CD14-positive monocyte (primary cell): ENCODE data around the gene ZNF700. TPM values are rescaled to one million over a fixed set of nuclear protein-coding genes. Genes with fewer than 3 reads are reported as not detected.
A peak's percentile ranks its signal among the peaks of the same experiment; 100 is the strongest.

Experiments
- DNase-seq, 3 donors: peaks; one replicate each; pipeline ENCODE4 v3.0.0-alpha.2; 2011 to 2022
- H2AFZ ChIP-seq: 2 replicates; pipeline ENCODE4 v1.6.0; 2012; ENCODE audit warnings: mild to moderate bottlenecking, low read depth, low read length, inconsistent platforms; ENCODE audit not compliant: insufficient read depth, poor library complexity, severe bottlenecking
- H3K27ac ChIP-seq, 2 donors: 1 replicate in 1 of 2; 2 replicates in 1 of 2; pipeline ENCODE4 v1.5.1; 2012 to 2013; ENCODE audit warnings: low read length in 2 of 2, control low read depth in 1 of 2, inconsistent platforms in 1 of 2, low read depth in 1 of 2, mild to moderate bottlenecking in 1 of 2
- H3K27me3 ChIP-seq, 2 donors: one replicate each; pipeline versions ENCODE4 v1.6.0 to v1.6.1; 2011 to 2013; ENCODE audit warnings: low read length in 2 of 2; ENCODE audit not compliant: control insufficient read depth in 2 of 2, insufficient read depth in 2 of 2
- H3K36me3 ChIP-seq, 2 donors: replicated peaks in 1 of 2; 1 replicate in 1 of 2; 2 replicates in 1 of 2; pipeline versions ENCODE4 v1.5.1 to v1.6.1; 2012 to 2013; ENCODE audit warnings: low read length in 2 of 2, control low read depth in 1 of 2, inconsistent platforms in 1 of 2, mild to moderate bottlenecking in 1 of 2; ENCODE audit not compliant: insufficient read depth in 2 of 2, control insufficient read depth in 1 of 2
- H3K4me1 ChIP-seq, 2 donors: 1 replicate in 1 of 2; 2 replicates in 1 of 2; pipeline versions ENCODE4 v1.5.1 to v1.6.1; 2012 to 2013; ENCODE audit warnings: low read length in 2 of 2, control low read depth in 1 of 2, inconsistent platforms in 1 of 2, mild to moderate bottlenecking in 1 of 2, moderate library complexity in 1 of 2; ENCODE audit not compliant: insufficient read depth in 2 of 2, control insufficient read depth in 1 of 2
- H3K4me2 ChIP-seq: replicated peaks from 2 replicates; pipeline ENCODE3; 2012; ENCODE audit warnings: low read length, moderate library complexity, mild to moderate bottlenecking; ENCODE audit not compliant: poor library complexity, severe bottlenecking; ENCODE audit errors: extremely low read depth
- H3K4me3 ChIP-seq, 3 experiments: fragments of 200-600 bp in 1 of 3; sonication (generic) in 1 of 3; replicated peaks in 1 of 3; 1 replicate in 2 of 3; 2 replicates in 1 of 3; pipeline ENCODE4 v1.5.1; 2011 to 2013; ENCODE audit warnings: low read length in 3 of 3, mild to moderate bottlenecking in 3 of 3, control low read depth in 2 of 3, low read depth in 2 of 3, inconsistent platforms in 1 of 3, moderate library complexity in 1 of 3
- H3K79me2 ChIP-seq: 2 replicates; pipeline ENCODE4 v1.6.0; 2012; ENCODE audit warnings: mild to moderate bottlenecking, control low read depth, inconsistent platforms, low read length, moderate library complexity; ENCODE audit not compliant: insufficient read depth
- H3K9ac ChIP-seq: 2 replicates; pipeline ENCODE4 v1.6.0; 2017; ENCODE audit warnings: low read length, mild to moderate bottlenecking; ENCODE audit not compliant: insufficient read depth, poor library complexity, severe bottlenecking
- H3K9me3 ChIP-seq, 2 donors: replicated peaks in 1 of 2; 1 replicate in 1 of 2; 2 replicates in 1 of 2; pipeline versions ENCODE4 v1.5.1 to v1.6.1; 2012 to 2013; ENCODE audit warnings: low read length in 2 of 2, control low read depth in 1 of 2; ENCODE audit not compliant: control insufficient read depth in 1 of 2, insufficient read depth in 1 of 2
- H4K20me1 ChIP-seq: 2 replicates; pipeline ENCODE4 v1.6.0; 2012; ENCODE audit warnings: mild to moderate bottlenecking, low read length, control low read depth, moderate library complexity; ENCODE audit not compliant: insufficient read depth
- H3K27ac Mint-ChIP-seq, 7 donors: one replicate each; pipeline ENCODE4 v1.8.0; 2020; ENCODE audit warnings: mild to moderate bottlenecking in 7 of 7, mixed read lengths in 7 of 7, moderate library complexity in 6 of 7, inconsistent platforms in 2 of 7
- H3K27me3 Mint-ChIP-seq, 3 donors: one replicate each; pipeline ENCODE4 v1.8.0; 2021 to 2022; ENCODE audit warnings: low read depth in 3 of 3, mild to moderate bottlenecking in 3 of 3, mixed read lengths in 3 of 3, moderate library complexity in 3 of 3, inconsistent platforms in 1 of 3
- H3K36me3 Mint-ChIP-seq, 2 donors: one replicate each; pipeline ENCODE4 v1.8.0; 2020; ENCODE audit warnings: mixed read lengths in 2 of 2, inconsistent platforms in 1 of 2, mild to moderate bottlenecking in 1 of 2
- H3K4me1 Mint-ChIP-seq: one replicate; pipeline ENCODE4 v1.8.0; 2020; ENCODE audit warnings: mild to moderate bottlenecking, mixed read lengths
- H3K4me3 Mint-ChIP-seq, 2 donors: one replicate each; pipeline ENCODE4 v1.8.0; 2020; ENCODE audit warnings: mild to moderate bottlenecking in 2 of 2, mixed read lengths in 2 of 2, moderate library complexity in 1 of 2
- H3K9me3 Mint-ChIP-seq, 7 donors: one replicate each; pipeline ENCODE4 v1.8.0; 2020 to 2022; ENCODE audit warnings: mixed read lengths in 7 of 7, mild to moderate bottlenecking in 6 of 7, moderate library complexity in 6 of 7, inconsistent platforms in 2 of 7
- WGBS: methylation state at CpG from one replicate; pipeline ENCODE4 v1.1.5; 2013; ENCODE audit warnings: missing lambda C conversion rate; ENCODE audit not compliant: insufficient coverage; 5-methylcytosine and 5-hydroxymethylcytosine counted together
- intact Hi-C, 2 donors: fragments of 100-400 bp; cut with micrococcal nuclease; formaldehyde crosslinking; loops; one replicate each; pipeline versions ENCODE4 v1.15.0 to v1.15.1; 2023
- polyA plus RNA-seq, 3 donors: library from polyadenylated mRNA; depleted of rRNA in 1 of 3; unstranded in 2 of 3; stranded (reverse) in 1 of 3; fragments of 300-500 nt in 2 of 3; fragments of >200 nt in 1 of 3; fragmentation: Illumina TruSeq in 2 of 3; gene quantifications; 1 replicate in 2 of 3; 2 replicates in 1 of 3; pipeline ENCODE4 v1.2.3, GENCODE V29; 2012 to 2021
- TF ChIP-seq, protein P1 (sequence below): fragments of 200-600 bp; IDR thresholded peaks from one replicate; pipeline ENCODE4 v1.8.0; 2022; ENCODE audit warnings: antibody characterized with exemption, mild to moderate bottlenecking

Gene ZNF700
- polyA plus RNA-seq, 3 donors, result 1.1 to 18.3 (median 1.2) TPM

DNA sequence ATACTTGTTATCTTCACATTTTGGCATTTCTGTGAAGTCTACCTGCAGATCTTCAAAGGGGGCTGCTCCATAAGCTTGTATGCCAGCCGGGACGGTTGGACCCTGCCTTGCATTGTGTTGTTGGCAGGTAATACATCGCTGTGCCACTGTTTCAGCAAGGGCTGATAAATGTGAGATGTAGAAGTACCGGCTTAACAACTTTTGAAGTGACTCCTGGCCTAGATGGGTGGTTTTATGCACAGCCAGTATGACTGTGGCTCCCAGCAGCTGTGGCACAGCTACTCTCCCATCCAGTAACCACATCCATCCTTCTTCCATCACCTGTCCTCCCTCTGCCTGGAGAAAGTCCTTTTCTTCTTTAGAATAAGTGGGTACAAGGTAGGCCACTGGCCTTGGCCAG, 19.7 kb downstream of the ZNF700 start:
- Mint-ChIP-seq H3K27me3 (no peaks in the 10 kb centered on the region), H3K27ac (no peak overlapping the region), H3K4me3 (no peak overlapping the region), H3K4me1 (no peaks in the 10 kb centered on the region), H3K9me3 (peaks cover 78 to 99% (median 95%) of the 10 kb centered on the region in 7 donors), H3K36me3 (peaks cover 89 to 93% of the 10 kb centered on the region in 2 donors)
- no peaks in the 10 kb centered on the region for H4K20me1 ChIP-seq
- no peak overlapping the region for H3K9ac ChIP-seq
- no peak overlapping the region for H3K27ac ChIP-seq
- peaks cover 82 to 100% of the 10 kb centered on the region in 2 donors for H3K9me3 ChIP-seq
- H2AFZ ChIP-seq, result no peak overlapping the region
- H3K36me3 ChIP-seq, result peaks cover 54 to 99% of the 10 kb centered on the region in 2 donors
- WGBS, result 100% methylated on average over 2 of the region's 4 CpGs
- H3K4me2 ChIP-seq, result no peak overlapping the region
- no peak for DNase-seq
- peak overlapping the region in 1 of 3 experiments; percentile 64 for H3K4me3 ChIP-seq
- TF ChIP-seq, protein P1, sequence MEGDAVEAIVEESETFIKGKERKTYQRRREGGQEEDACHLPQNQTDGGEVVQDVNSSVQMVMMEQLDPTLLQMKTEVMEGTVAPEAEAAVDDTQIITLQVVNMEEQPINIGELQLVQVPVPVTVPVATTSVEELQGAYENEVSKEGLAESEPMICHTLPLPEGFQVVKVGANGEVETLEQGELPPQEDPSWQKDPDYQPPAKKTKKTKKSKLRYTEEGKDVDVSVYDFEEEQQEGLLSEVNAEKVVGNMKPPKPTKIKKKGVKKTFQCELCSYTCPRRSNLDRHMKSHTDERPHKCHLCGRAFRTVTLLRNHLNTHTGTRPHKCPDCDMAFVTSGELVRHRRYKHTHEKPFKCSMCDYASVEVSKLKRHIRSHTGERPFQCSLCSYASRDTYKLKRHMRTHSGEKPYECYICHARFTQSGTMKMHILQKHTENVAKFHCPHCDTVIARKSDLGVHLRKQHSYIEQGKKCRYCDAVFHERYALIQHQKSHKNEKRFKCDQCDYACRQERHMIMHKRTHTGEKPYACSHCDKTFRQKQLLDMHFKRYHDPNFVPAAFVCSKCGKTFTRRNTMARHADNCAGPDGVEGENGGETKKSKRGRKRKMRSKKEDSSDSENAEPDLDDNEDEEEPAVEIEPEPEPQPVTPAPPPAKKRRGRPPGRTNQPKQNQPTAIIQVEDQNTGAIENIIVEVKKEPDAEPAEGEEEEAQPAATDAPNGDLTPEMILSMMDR, result no peak
- H3K4me1 ChIP-seq, result no peaks in the 10 kb centered on the region
- H3K27me3 ChIP-seq, result no peaks in the 10 kb centered on the region
- intact Hi-C loops, result no loop called here
- H3K79me2 ChIP-seq, result peaks cover 56% of the 10 kb centered on the region

DNA sequence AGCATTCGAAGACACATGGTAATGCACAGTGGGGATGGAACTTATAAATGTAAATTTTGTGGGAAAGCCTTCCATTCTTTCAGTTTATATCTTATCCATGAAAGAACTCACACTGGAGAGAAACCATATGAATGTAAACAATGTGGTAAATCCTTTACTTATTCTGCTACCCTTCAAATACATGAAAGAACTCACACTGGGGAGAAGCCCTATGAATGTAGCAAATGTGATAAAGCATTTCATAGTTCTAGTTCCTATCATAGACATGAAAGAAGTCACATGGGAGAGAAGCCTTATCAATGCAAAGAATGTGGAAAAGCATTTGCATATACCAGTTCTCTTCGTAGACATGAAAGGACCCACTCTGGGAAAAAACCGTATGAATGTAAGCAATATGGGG, 23.7 kb downstream of the ZNF700 start:
- H3K4me1 ChIP-seq, result no peaks in the 10 kb centered on the region
- H3K9me3 ChIP-seq, result peaks cover 83 to 100% of the 10 kb centered on the region in 2 donors
- no peak overlapping the region for H2AFZ ChIP-seq
- no peaks in the 10 kb centered on the region for H3K4me1 Mint-ChIP-seq
- H4K20me1 ChIP-seq, result no peaks in the 10 kb centered on the region
- no peak overlapping the region for H3K27ac Mint-ChIP-seq
- peaks cover 31% of the 10 kb centered on the region for H3K79me2 ChIP-seq
- peaks cover 49 to 90% of the 10 kb centered on the region in 2 donors for H3K36me3 ChIP-seq
- peak overlapping the region in 1 of 3 experiments; percentile 64 for H3K4me3 ChIP-seq
- peaks cover 71 to 99% (median 96%) of the 10 kb centered on the region in 7 donors for H3K9me3 Mint-ChIP-seq
- no peaks in the 10 kb centered on the region for H3K27me3 ChIP-seq
- no peak for DNase-seq
- H3K9ac ChIP-seq, result no peak overlapping the region
- intact Hi-C loops, result no loop called here
- no peak overlapping the region for H3K4me2 ChIP-seq
- H3K27me3 Mint-ChIP-seq, result peaks cover 0 to 1% (median 0%) of the 10 kb centered on the region in 3 donors
- no CpG with 5 or more reads among the region's 3 CpGs for WGBS
- H3K27ac ChIP-seq, result no peak overlapping the region
- TF ChIP-seq, protein P1, result no peak
- peaks cover 63 to 82% of the 10 kb centered on the region in 2 donors for H3K36me3 Mint-ChIP-seq
- no peak overlapping the region for H3K4me3 Mint-ChIP-seq
